HepG2 (cell line): ENCODE results near the gene PPP1R18. TPM values are rescaled to one million over a fixed set of nuclear protein-coding genes. Genes with fewer than 3 reads are reported as not detected.

Experiments used
- FOSL2 ChIP-seq: sonication (generic); formaldehyde crosslinking; IDR thresholded peaks from 2 replicates; pipeline ENCODE4 v1.4.0; 2020; ENCODE audit warnings: missing genetic modification reagents
- FOXP1 ChIP-seq, 2 experiments: fragments of 450-650 bp in 1 of 2; IDR thresholded peaks; 2 replicates each; pipeline ENCODE4 v1.6.1; 2017 to 2018; ENCODE audit warnings: antibody characterized with exemption in 1 of 2
- HIVEP1 ChIP-seq: sonication (generic); formaldehyde crosslinking; IDR thresholded peaks from 2 replicates; pipeline ENCODE4 v1.4.0; 2020; ENCODE audit warnings: mild to moderate bottlenecking, missing genetic modification reagents
- KDM3A ChIP-seq: IDR thresholded peaks from 2 replicates; pipeline ENCODE4 v1.6.1; 2018; ENCODE audit warnings: low read depth, missing compliant biosample characterization
- KDM4B ChIP-seq: sonication (generic); formaldehyde crosslinking; IDR thresholded peaks from 2 replicates; pipeline ENCODE4 v1.4.0; 2020; ENCODE audit warnings: missing genetic modification reagents
- YEATS4 ChIP-seq: sonication (generic); formaldehyde crosslinking; IDR thresholded peaks from 2 replicates; pipeline ENCODE4 v1.4.0; 2020; ENCODE audit warnings: missing genetic modification reagents, borderline replicate concordance
- ZNF572 ChIP-seq: sonication (generic); formaldehyde crosslinking; IDR thresholded peaks from 2 replicates; pipeline ENCODE4 v1.5.1; 2020; ENCODE audit warnings: mild to moderate bottlenecking, missing genetic modification reagents
- polyA plus RNA-seq, 8 experiments: library from polyadenylated mRNA; depleted of rRNA in 3 of 8; stranded (reverse) in 7 of 8; unstranded in 1 of 8; fragments of >200 nt; fragmentation: Illumina TruSeq in 4 of 8; extraction: Trizol in 4 of 8; gene quantifications; 2 replicates each; pipeline versions ENCODE4 v1.2.1 to v1.2.3, GENCODE V29; 2011 to 2016; ENCODE audit warnings: low read depth in 4 of 8, missing spikeins in 1 of 8, mixed read lengths in 1 of 8; ENCODE audit not compliant: insufficient read depth in 1 of 8
- total RNA-seq, 5 experiments: library from RNA; depleted of rRNA; stranded (reverse); fragments of >200 nt; fragmentation: Illumina TruSeq; extraction: Trizol; gene quantifications; 2 replicates each; pipeline ENCODE4 v1.2.3, GENCODE V29; 2016; ENCODE audit warnings: low read depth in 1 of 5
- TF ChIP-seq, protein P1 (sequence below): sonication (generic); formaldehyde crosslinking; IDR thresholded peaks from 2 replicates; pipeline ENCODE4 v1.4.0; 2020; ENCODE audit warnings: missing genetic modification reagents, borderline replicate concordance
- TF ChIP-seq, protein P2 (sequence below): sonication (generic); formaldehyde crosslinking; IDR thresholded peaks from 2 replicates; pipeline ENCODE4 v1.5.0; 2020; ENCODE audit warnings: mild to moderate bottlenecking, missing genetic modification reagents, moderate library complexity
- TF ChIP-seq, protein P3 (sequence below): sonication (generic); formaldehyde crosslinking; IDR thresholded peaks from 2 replicates; pipeline ENCODE4 v1.4.0; 2020; ENCODE audit warnings: mild to moderate bottlenecking, missing genetic modification reagents, borderline replicate concordance
- TF ChIP-seq, protein P4 (sequence below): sonication (generic); formaldehyde crosslinking; IDR thresholded peaks from 2 replicates; pipeline ENCODE4 v1.9.0; 2022; ENCODE audit warnings: missing genetic modification reagents, mild to moderate bottlenecking, borderline replicate concordance
- TF ChIP-seq, protein P5 (sequence below): IDR thresholded peaks from 2 replicates; pipeline ENCODE4 v1.6.1; 2016

PPP1R18 gene
- total and polyA plus RNA-seq, 2 of the 13 experiments (the other 11 are each of a cell fraction or from before 2014, with no cell fraction given) = 4.9 to 9.2 TPM

DNA sequence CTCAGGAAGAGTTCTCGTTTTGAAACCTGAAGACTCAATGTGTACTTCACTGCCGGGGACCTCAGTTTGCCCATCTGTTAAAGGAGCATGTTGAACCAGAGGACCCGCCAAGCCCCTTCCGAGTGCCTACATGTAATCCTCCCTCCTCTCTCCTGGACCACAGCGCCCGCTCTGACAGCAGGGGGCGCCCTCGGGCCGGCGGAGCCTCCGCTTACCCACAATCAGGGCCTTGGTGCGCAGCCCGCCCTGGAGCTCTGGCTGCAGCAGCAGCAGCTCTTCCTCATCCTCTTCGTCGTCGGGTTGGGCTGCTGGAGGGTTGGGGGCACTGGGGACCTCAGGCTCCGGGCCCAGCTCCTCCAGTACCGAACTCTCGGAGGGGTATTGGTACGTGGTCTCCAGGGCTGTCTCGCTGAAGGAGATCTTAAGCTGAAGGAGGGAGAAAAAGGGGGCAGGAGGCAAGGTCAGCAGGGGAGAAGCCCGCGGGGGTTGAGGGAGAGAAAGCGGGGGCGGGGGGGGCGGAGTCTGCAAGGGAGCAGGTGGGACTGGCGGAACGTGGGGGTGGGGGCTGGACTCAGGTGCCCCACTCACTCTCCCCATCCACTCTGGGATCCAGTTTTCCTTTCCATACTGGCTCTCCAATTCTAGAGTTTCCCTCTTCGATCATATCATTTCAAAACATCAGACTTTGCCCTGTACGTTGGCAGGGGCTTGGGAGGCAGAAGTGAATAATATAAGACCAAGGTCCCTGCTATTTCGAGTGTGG is 7.3 kb downstream of the PPP1R18 start (continued):
- TF ChIP-seq, protein P1, sequence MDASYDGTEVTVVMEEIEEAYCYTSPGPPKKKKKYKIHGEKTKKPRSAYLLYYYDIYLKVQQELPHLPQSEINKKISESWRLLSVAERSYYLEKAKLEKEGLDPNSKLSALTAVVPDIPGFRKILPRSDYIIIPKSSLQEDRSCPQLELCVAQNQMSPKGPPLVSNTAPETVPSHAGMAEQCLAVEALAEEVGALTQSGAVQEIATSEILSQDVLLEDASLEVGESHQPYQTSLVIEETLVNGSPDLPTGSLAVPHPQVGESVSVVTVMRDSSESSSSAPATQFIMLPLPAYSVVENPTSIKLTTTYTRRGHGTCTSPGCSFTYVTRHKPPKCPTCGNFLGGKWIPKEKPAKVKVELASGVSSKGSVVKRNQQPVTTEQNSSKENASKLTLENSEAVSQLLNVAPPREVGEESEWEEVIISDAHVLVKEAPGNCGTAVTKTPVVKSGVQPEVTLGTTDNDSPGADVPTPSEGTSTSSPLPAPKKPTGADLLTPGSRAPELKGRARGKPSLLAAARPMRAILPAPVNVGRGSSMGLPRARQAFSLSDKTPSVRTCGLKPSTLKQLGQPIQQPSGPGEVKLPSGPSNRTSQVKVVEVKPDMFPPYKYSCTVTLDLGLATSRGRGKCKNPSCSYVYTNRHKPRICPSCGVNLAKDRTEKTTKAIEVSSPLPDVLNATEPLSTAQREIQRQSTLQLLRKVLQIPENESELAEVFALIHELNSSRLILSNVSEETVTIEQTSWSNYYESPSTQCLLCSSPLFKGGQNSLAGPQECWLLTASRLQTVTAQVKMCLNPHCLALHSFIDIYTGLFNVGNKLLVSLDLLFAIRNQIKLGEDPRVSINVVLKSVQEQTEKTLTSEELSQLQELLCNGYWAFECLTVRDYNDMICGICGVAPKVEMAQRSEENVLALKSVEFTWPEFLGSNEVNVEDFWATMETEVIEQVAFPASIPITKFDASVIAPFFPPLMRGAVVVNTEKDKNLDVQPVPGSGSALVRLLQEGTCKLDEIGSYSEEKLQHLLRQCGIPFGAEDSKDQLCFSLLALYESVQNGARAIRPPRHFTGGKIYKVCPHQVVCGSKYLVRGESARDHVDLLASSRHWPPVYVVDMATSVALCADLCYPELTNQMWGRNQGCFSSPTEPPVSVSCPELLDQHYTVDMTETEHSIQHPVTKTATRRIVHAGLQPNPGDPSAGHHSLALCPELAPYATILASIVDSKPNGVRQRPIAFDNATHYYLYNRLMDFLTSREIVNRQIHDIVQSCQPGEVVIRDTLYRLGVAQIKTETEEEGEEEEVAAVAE (CRISPR knock-in tag) = peak; percentile 65
- TF ChIP-seq FOSL2 (CRISPR knock-in tag) = peak; percentile 70
- TF ChIP-seq, protein P2, sequence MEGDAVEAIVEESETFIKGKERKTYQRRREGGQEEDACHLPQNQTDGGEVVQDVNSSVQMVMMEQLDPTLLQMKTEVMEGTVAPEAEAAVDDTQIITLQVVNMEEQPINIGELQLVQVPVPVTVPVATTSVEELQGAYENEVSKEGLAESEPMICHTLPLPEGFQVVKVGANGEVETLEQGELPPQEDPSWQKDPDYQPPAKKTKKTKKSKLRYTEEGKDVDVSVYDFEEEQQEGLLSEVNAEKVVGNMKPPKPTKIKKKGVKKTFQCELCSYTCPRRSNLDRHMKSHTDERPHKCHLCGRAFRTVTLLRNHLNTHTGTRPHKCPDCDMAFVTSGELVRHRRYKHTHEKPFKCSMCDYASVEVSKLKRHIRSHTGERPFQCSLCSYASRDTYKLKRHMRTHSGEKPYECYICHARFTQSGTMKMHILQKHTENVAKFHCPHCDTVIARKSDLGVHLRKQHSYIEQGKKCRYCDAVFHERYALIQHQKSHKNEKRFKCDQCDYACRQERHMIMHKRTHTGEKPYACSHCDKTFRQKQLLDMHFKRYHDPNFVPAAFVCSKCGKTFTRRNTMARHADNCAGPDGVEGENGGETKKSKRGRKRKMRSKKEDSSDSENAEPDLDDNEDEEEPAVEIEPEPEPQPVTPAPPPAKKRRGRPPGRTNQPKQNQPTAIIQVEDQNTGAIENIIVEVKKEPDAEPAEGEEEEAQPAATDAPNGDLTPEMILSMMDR (CRISPR knock-in tag) = peak; percentile 100
- no peak; the same call in 1 of the 2 replicates for TF ChIP-seq YEATS4 (CRISPR knock-in tag)
- 0 out of 2 replicates have a peak, but pooled peaks have one; percentile 93 for TF ChIP-seq ZNF572 (CRISPR knock-in tag)
- peak; percentile 99 for TF ChIP-seq KDM3A
- TF ChIP-seq FOXP1 (IDR thresholded peaks at IDR 0.05) = no peak
- TF ChIP-seq FOXP1 (CRISPR knock-in tag; IDR thresholded peaks at IDR 0.05) = no peak
- TF ChIP-seq, protein P3, sequence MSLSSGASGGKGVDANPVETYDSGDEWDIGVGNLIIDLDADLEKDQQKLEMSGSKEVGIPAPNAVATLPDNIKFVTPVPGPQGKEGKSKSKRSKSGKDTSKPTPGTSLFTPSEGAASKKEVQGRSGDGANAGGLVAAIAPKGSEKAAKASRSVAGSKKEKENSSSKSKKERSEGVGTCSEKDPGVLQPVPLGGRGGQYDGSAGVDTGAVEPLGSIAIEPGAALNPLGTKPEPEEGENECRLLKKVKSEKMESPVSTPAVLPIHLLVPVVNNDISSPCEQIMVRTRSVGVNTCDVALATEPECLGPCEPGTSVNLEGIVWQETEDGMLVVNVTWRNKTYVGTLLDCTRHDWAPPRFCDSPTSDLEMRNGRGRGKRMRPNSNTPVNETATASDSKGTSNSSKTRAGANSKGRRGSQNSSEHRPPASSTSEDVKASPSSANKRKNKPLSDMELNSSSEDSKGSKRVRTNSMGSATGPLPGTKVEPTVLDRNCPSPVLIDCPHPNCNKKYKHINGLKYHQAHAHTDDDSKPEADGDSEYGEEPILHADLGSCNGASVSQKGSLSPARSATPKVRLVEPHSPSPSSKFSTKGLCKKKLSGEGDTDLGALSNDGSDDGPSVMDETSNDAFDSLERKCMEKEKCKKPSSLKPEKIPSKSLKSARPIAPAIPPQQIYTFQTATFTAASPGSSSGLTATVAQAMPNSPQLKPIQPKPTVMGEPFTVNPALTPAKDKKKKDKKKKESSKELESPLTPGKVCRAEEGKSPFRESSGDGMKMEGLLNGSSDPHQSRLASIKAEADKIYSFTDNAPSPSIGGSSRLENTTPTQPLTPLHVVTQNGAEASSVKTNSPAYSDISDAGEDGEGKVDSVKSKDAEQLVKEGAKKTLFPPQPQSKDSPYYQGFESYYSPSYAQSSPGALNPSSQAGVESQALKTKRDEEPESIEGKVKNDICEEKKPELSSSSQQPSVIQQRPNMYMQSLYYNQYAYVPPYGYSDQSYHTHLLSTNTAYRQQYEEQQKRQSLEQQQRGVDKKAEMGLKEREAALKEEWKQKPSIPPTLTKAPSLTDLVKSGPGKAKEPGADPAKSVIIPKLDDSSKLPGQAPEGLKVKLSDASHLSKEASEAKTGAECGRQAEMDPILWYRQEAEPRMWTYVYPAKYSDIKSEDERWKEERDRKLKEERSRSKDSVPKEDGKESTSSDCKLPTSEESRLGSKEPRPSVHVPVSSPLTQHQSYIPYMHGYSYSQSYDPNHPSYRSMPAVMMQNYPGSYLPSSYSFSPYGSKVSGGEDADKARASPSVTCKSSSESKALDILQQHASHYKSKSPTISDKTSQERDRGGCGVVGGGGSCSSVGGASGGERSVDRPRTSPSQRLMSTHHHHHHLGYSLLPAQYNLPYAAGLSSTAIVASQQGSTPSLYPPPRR (CRISPR knock-in tag) = no peak
- TF ChIP-seq, protein P4, sequence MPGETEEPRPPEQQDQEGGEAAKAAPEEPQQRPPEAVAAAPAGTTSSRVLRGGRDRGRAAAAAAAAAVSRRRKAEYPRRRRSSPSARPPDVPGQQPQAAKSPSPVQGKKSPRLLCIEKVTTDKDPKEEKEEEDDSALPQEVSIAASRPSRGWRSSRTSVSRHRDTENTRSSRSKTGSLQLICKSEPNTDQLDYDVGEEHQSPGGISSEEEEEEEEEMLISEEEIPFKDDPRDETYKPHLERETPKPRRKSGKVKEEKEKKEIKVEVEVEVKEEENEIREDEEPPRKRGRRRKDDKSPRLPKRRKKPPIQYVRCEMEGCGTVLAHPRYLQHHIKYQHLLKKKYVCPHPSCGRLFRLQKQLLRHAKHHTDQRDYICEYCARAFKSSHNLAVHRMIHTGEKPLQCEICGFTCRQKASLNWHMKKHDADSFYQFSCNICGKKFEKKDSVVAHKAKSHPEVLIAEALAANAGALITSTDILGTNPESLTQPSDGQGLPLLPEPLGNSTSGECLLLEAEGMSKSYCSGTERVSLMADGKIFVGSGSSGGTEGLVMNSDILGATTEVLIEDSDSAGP = peak; percentile 89
- TF ChIP-seq, protein P5, sequence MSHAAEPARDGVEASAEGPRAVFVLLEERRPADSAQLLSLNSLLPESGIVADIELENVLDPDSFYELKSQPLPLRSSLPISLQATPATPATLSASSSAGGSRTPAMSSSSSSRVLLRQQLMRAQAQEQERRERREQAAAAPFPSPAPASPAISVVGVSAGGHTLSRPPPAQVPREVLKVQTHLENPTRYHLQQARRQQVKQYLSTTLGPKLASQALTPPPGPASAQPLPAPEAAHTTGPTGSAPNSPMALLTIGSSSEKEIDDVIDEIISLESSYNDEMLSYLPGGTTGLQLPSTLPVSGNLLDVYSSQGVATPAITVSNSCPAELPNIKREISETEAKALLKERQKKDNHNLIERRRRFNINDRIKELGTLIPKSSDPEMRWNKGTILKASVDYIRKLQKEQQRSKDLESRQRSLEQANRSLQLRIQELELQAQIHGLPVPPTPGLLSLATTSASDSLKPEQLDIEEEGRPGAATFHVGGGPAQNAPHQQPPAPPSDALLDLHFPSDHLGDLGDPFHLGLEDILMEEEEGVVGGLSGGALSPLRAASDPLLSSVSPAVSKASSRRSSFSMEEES (CRISPR knock-in tag) = peak; percentile 39; the same call in 1 of the 2 replicates
- peak; percentile 88; the same call in 1 of the 2 replicates for TF ChIP-seq HIVEP1
- peak; percentile 82 for TF ChIP-seq KDM4B (CRISPR knock-in tag)
